ENCODE results near the gene PTTG1.

GRCh38 chr5:160377651-160378050 is 44.0 kb upstream of the PTTG1 start:
- no peak for TF ChIP-seq ZNF274 (IDR thresholded peaks at IDR 0.05; ENCODE audit: low read depth, low read length)
- TF ChIP-seq SUZ12 (IDR thresholded peaks at IDR 0.05; ENCODE audit: extremely low read depth, insufficient read depth, insufficient read length) = no peak
- no peak for TF ChIP-seq YY1 (IDR thresholded peaks at IDR 0.05; ENCODE audit: insufficient read depth, insufficient read length)
